Measurements from ENCODE around the gene ITGA1.

Gene ITGA1

GRCh38 chr5:52807037-52807436 lies 19.3 kb downstream of the ITGA1 start:
- peaks cover 23% of the 10 kb centered on the region for H4K20me1 ChIP-seq (ENCODE audit: insufficient read depth, low read length)
- H3K36me3 ChIP-seq (replicated peaks; ENCODE audit: low read depth, low read length), result peaks cover 15% of the 10 kb centered on the region
- no peak overlapping the region for H3K27ac ChIP-seq (ENCODE audit: low read length)
- H3K4me3 ChIP-seq (ENCODE audit: low read length), result no peak overlapping the region
- H3K27me3 ChIP-seq (ENCODE audit: low read depth, low read length), result no peaks in the 10 kb centered on the region
- H3K4me2 ChIP-seq (ENCODE audit: low read length), result no peak overlapping the region
- no peak for TF ChIP-seq CTCF (IDR thresholded peaks at IDR 0.05; ENCODE audit: low read depth, low read length)
- no peaks in the 10 kb centered on the region for H3K9me3 ChIP-seq (ENCODE audit: insufficient read depth, low read length)
- peaks cover 38% of the 10 kb centered on the region for H3K79me2 ChIP-seq (ENCODE audit: low read length)
- peaks cover 6% of the 10 kb centered on the region for H3K4me1 ChIP-seq (ENCODE audit: low read length)
- no peak overlapping the region for H3K9ac ChIP-seq (ENCODE audit: low read length)
- H2AFZ ChIP-seq (ENCODE audit: low read depth, low read length), result no peak overlapping the region

GRCh38 chr5:52807723-52808122 lies 20.0 kb downstream of the ITGA1 start:
- Histone ChIP-seq H3K4me1 (ENCODE audit: low read length) (0 out of 2 replicates have a peak, but pooled peaks cover 2% of the 10 kb centered on the region), H3K27me3 (ENCODE audit: low read depth, low read length) (no peaks in the 10 kb centered on the region)

GRCh38 chr5:52808316-52808901 lies 20.7 kb downstream of the ITGA1 start:
- Histone ChIP-seq H3K9ac (ENCODE audit: low read length) (no peak overlapping the region), H3K4me2 (ENCODE audit: low read length) (no peak overlapping the region), H3K27ac (ENCODE audit: low read length) (no peak overlapping the region)

More at GRCh38 chr5:52807723-52808122, 20.0 kb downstream of the ITGA1 start:
- Histone ChIP-seq H3K27ac (ENCODE audit: low read length) (no peak overlapping the region), H4K20me1 (ENCODE audit: insufficient read depth, low read length) (peaks cover 18% of the 10 kb centered on the region), H3K4me2 (ENCODE audit: low read length) (no peak overlapping the region), H3K9ac (ENCODE audit: low read length) (no peak overlapping the region), H2AFZ (ENCODE audit: low read depth, low read length) (no peak overlapping the region), H3K79me2 (ENCODE audit: low read length) (peaks cover 31% of the 10 kb centered on the region), H3K9me3 (ENCODE audit: insufficient read depth, low read length) (no peaks in the 10 kb centered on the region), H3K4me3 (ENCODE audit: low read length) (no peak overlapping the region), H3K36me3 (replicated peaks; ENCODE audit: low read depth, low read length) (peaks cover 15% of the 10 kb centered on the region)
- TF ChIP-seq CTCF (IDR thresholded peaks at IDR 0.05; ENCODE audit: low read depth, low read length) (no peak), EZH2phosphoT487 (IDR thresholded peaks at IDR 0.05; ENCODE audit: low read depth) (no peak)

GRCh38 chr5:52809884-52810283 lies 22.2 kb downstream of the ITGA1 start:
- TF ChIP-seq CTCF (IDR thresholded peaks at IDR 0.05; ENCODE audit: low read depth, low read length), result no peak
- TF ChIP-seq EZH2phosphoT487 (IDR thresholded peaks at IDR 0.05; ENCODE audit: low read depth), result no peak
- peaks cover 12% of the 10 kb centered on the region for H3K79me2 ChIP-seq (ENCODE audit: low read length)
- 0 out of 2 replicates have a peak, but pooled peaks cover 2% of the 10 kb centered on the region for H3K4me1 ChIP-seq (ENCODE audit: low read length)
- H3K9me3 ChIP-seq (ENCODE audit: insufficient read depth, low read length), result no peaks in the 10 kb centered on the region
- no peak overlapping the region for H3K4me2 ChIP-seq (ENCODE audit: low read length)
- no peak overlapping the region for H3K4me3 ChIP-seq (ENCODE audit: low read length)
- no peaks in the 10 kb centered on the region for H3K27me3 ChIP-seq (ENCODE audit: low read depth, low read length)
- no peak overlapping the region for H3K9ac ChIP-seq (ENCODE audit: low read length)
- H4K20me1 ChIP-seq (ENCODE audit: insufficient read depth, low read length), result peaks cover 4% of the 10 kb centered on the region; the same call in 1 of the 2 replicates
- H3K27ac ChIP-seq (ENCODE audit: low read length), result no peak overlapping the region
- no peak overlapping the region for H2AFZ ChIP-seq (ENCODE audit: low read depth, low read length)
- peaks cover 5% of the 10 kb centered on the region for H3K36me3 ChIP-seq (replicated peaks; ENCODE audit: low read depth, low read length)

More at GRCh38 chr5:52808316-52808901, 20.7 kb downstream of the ITGA1 start:
- Histone ChIP-seq H2AFZ (ENCODE audit: low read depth, low read length) (no peak overlapping the region), H3K9me3 (ENCODE audit: insufficient read depth, low read length) (no peaks in the 10 kb centered on the region), H3K36me3 (replicated peaks; ENCODE audit: low read depth, low read length) (peaks cover 14% of the 10 kb centered on the region), H4K20me1 (ENCODE audit: insufficient read depth, low read length) (peaks cover 14% of the 10 kb centered on the region), H3K79me2 (ENCODE audit: low read length) (peaks cover 24% of the 10 kb centered on the region), H3K27me3 (ENCODE audit: low read depth, low read length) (no peaks in the 10 kb centered on the region), H3K4me1 (ENCODE audit: low read length) (0 out of 2 replicates have a peak, but pooled peaks cover 2% of the 10 kb centered on the region), H3K4me3 (ENCODE audit: low read length) (no peak overlapping the region)
- no peak for TF ChIP-seq EZH2phosphoT487 (IDR thresholded peaks at IDR 0.05; ENCODE audit: low read depth)
- no peak for TF ChIP-seq CTCF (IDR thresholded peaks at IDR 0.05; ENCODE audit: low read depth, low read length)
